NCI-H2196 treated with DMSO at 0.1 percent for 48 hours (cell line): Measurements from ENCODE around the gene SCN11A.
"Not testable (repeated sequence)": the region's sequence is repeated elsewhere in the genome, so short reads cannot be mapped to it uniquely, and the experiment has no call there.

Experiments used
- DNase-seq: peaks from one replicate; lab custom pipeline; 2025; ENCODE audit not compliant: unreplicated experiment; lab: John Stamatoyannopoulos, UW

Gene SCN11A

GRCh38 chr3:39067286-39067685, 15.5 kb upstream of the SCN11A start:
- no peak for DNase-seq

- no peak for DNase-seq
Measured at GRCh38 chr3:39065197-39065596, 13.5 kb upstream of the SCN11A start.

- no peak for DNase-seq
Measured at GRCh38 chr3:39064646-39065045, 12.9 kb upstream of the SCN11A start.

- no peak for DNase-seq
Measured at GRCh38 chr3:39063143-39063542, 11.4 kb upstream of the SCN11A start.

GRCh38 chr3:39062180-39062579, 10.4 kb upstream of the SCN11A start:
- DNase-seq = no peak

- not testable (repeated sequence) for DNase-seq
Measured at GRCh38 chr3:39061228-39061627, 9.5 kb upstream of the SCN11A start.

- no peak for DNase-seq
Measured at GRCh38 chr3:39056151-39056550, 4.4 kb upstream of the SCN11A start.

GRCh38 chr3:39053696-39054095, 2.0 kb upstream of the SCN11A start:
- DNase-seq = no peak

- DNase-seq = no peak
Measured at GRCh38 chr3:39052583-39052982, 839 bp upstream of the SCN11A start.

- DNase-seq = no peak
Measured at GRCh38 chr3:39050029-39050428, 1.7 kb downstream of the SCN11A start.

GRCh38 chr3:39038165-39038564, 13.6 kb downstream of the SCN11A start:
- no peak for DNase-seq

- DNase-seq = no peak
Measured at GRCh38 chr3:39029556-39029955, 22.2 kb downstream of the SCN11A start.

GRCh38 chr3:39028546-39028945, 23.2 kb downstream of the SCN11A start:
- DNase-seq = no peak

GRCh38 chr3:39025222-39025970, 26.3 kb downstream of the SCN11A start:
- no peak for DNase-seq

GRCh38 chr3:39024497-39024896, 27.2 kb downstream of the SCN11A start:
- DNase-seq = no peak

GRCh38 chr3:39022286-39022630, 29.5 kb downstream of the SCN11A start:
- DNase-seq = no peak

- no peak for DNase-seq
Measured at GRCh38 chr3:39021465-39022285, 30.1 kb downstream of the SCN11A start.

GRCh38 chr3:39021029-39021428, 30.7 kb downstream of the SCN11A start:
- no peak for DNase-seq

- DNase-seq = no peak
Measured at GRCh38 chr3:39019299-39019698, 32.4 kb downstream of the SCN11A start.

GRCh38 chr3:39015418-39015817, 36.3 kb downstream of the SCN11A start:
- no peak for DNase-seq

- DNase-seq = no peak
Measured at GRCh38 chr3:39013921-39014509, 37.7 kb downstream of the SCN11A start.

- no peak for DNase-seq
Measured at GRCh38 chr3:39013289-39013688, 38.5 kb downstream of the SCN11A start.
